Osteoblast (primary cell): Measurements from ENCODE around the gene WWP2. TPM values are rescaled to one million over a fixed set of nuclear protein-coding genes. Genes with fewer than 3 reads are reported as not detected.
"Not testable (repeated sequence)": the region's sequence is repeated elsewhere in the genome, so short reads cannot be mapped to it uniquely, and the experiment has no call there.

Experiments used
- DNase-seq: peaks from one replicate; pipeline ENCODE4 v3.0.0; 2011; ENCODE audit warnings: low spot score, mixed read lengths; ENCODE audit not compliant: insufficient read length; ENCODE audit errors: missing footprints
- H2AFZ ChIP-seq: 2 replicates; pipeline ENCODE4 v1.6.0; 2011; ENCODE audit warnings: mild to moderate bottlenecking, low read length
- H3K27ac ChIP-seq: 2 replicates; pipeline ENCODE4 v1.5.1; 2011; ENCODE audit warnings: mild to moderate bottlenecking, low read depth, low read length, moderate library complexity
- H3K27me3 ChIP-seq: 2 replicates; pipeline ENCODE4 v1.6.0; 2012; ENCODE audit warnings: mild to moderate bottlenecking, control low read depth, inconsistent platforms, low read length, moderate library complexity; ENCODE audit not compliant: insufficient read depth
- H3K36me3 ChIP-seq: 2 replicates; pipeline ENCODE4 v1.5.1; 2011; ENCODE audit warnings: mild to moderate bottlenecking, low read length, control low read depth, moderate library complexity; ENCODE audit not compliant: insufficient read depth
- H3K4me1 ChIP-seq: 2 replicates; pipeline ENCODE4 v1.5.1; 2011; ENCODE audit warnings: mild to moderate bottlenecking, low read length, control low read depth, moderate library complexity; ENCODE audit not compliant: insufficient read depth
- H3K4me2 ChIP-seq: 2 replicates; pipeline ENCODE4 v1.6.0; 2011; ENCODE audit warnings: mild to moderate bottlenecking, low read length; ENCODE audit not compliant: insufficient read depth
- H3K4me3 ChIP-seq: fragments of 200-600 bp; sonication (generic); 3 replicates; pipeline ENCODE4 v1.5.1; 2012; ENCODE audit warnings: mild to moderate bottlenecking, low read length, inconsistent platforms; ENCODE audit not compliant: insufficient read depth
- H3K79me2 ChIP-seq: 2 replicates; pipeline ENCODE4 v1.6.0; 2012; ENCODE audit warnings: mild to moderate bottlenecking, low read length, control low read depth, inconsistent platforms; ENCODE audit not compliant: insufficient read depth
- H3K9me3 ChIP-seq: 2 replicates; pipeline ENCODE4 v1.5.1; 2011; ENCODE audit warnings: low read depth, low read length, control low read depth
- H4K20me1 ChIP-seq: 2 replicates; pipeline ENCODE4 v1.6.0; 2012; ENCODE audit warnings: mild to moderate bottlenecking, low read length, control low read depth; ENCODE audit not compliant: insufficient read depth
- total RNA-seq: library from RNA; depleted of rRNA; stranded (reverse); fragments of >200 nt; gene quantifications from 2 replicates; pipeline ENCODE4 v1.2.3, GENCODE V29; 2012
- TF ChIP-seq, protein P1 (sequence below): IDR thresholded peaks from 2 replicates; pipeline ENCODE4 v1.5.1; 2011; ENCODE audit warnings: mild to moderate bottlenecking, low read depth, low read length, moderate library complexity; ENCODE audit errors: extremely low read depth

WWP2 gene
- total RNA-seq, 1 donor: 46.7 TPM

DNA sequence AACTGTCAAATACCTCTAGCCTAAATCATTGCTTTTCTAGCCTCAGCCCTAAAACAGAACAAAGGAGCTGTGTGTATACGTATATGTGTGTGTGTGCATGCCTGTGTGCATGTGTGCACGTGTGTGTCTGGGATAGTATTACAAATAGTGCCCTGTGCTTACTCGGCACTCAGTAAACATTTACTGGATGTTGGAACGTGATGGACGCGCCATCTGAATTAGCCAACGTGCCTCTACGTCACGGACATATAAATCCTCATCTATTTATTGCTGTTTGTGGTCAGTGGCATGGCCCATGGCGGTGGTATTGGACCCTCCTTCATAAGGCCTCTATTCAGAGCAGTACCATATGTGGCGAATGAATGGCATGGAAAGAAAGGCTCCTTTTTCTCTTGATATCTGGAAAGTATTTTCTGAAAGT is 37.5 kb downstream of the WWP2 start:
- TF ChIP-seq, protein P1, sequence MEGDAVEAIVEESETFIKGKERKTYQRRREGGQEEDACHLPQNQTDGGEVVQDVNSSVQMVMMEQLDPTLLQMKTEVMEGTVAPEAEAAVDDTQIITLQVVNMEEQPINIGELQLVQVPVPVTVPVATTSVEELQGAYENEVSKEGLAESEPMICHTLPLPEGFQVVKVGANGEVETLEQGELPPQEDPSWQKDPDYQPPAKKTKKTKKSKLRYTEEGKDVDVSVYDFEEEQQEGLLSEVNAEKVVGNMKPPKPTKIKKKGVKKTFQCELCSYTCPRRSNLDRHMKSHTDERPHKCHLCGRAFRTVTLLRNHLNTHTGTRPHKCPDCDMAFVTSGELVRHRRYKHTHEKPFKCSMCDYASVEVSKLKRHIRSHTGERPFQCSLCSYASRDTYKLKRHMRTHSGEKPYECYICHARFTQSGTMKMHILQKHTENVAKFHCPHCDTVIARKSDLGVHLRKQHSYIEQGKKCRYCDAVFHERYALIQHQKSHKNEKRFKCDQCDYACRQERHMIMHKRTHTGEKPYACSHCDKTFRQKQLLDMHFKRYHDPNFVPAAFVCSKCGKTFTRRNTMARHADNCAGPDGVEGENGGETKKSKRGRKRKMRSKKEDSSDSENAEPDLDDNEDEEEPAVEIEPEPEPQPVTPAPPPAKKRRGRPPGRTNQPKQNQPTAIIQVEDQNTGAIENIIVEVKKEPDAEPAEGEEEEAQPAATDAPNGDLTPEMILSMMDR: no peak
- H3K36me3 ChIP-seq: peaks cover 3% of the 10 kb centered on the region
- H3K27me3 ChIP-seq: no peaks in the 10 kb centered on the region
- peaks cover 6% of the 10 kb centered on the region for H3K4me1 ChIP-seq
- H3K4me2 ChIP-seq: no peak overlapping the region
- H3K9me3 ChIP-seq: no peaks in the 10 kb centered on the region
- peaks cover 3% of the 10 kb centered on the region for H3K79me2 ChIP-seq
- H3K4me3 ChIP-seq: no peak overlapping the region
- no peak overlapping the region for H2AFZ ChIP-seq
- no peaks in the 10 kb centered on the region for H4K20me1 ChIP-seq
- peak; percentile 26 for DNase-seq
- no peak overlapping the region for H3K27ac ChIP-seq

DNA sequence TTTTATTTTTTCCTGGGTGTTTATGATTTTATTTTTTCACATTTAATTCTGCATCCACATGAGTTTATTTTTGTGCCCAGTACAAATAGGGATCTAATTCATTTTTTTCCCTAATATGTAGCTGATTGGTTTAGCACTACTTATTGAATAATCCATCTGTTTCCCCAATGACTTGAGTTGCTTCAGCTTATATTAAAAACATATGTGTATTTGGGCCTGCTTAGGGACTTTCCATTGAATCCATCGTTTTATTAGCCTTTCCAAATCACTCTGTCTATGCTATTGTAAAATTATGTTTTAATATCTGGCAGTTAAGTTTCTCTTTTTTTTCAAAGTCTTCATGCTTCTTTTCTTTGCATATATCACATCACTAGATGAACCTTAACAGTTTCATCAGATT is 42.2 kb downstream of the WWP2 start:
- no peaks in the 10 kb centered on the region for H4K20me1 ChIP-seq
- no peaks in the 10 kb centered on the region for H3K79me2 ChIP-seq
- no peaks in the 10 kb centered on the region for H3K27me3 ChIP-seq
- no peak overlapping the region for H3K27ac ChIP-seq
- DNase-seq: no peak
- H3K4me1 ChIP-seq: no peaks in the 10 kb centered on the region
- peaks cover 3% of the 10 kb centered on the region for H3K36me3 ChIP-seq
- H2AFZ ChIP-seq: no peak overlapping the region
- no peak overlapping the region for H3K4me3 ChIP-seq
- TF ChIP-seq, protein P1: no peak
- H3K4me2 ChIP-seq: no peak overlapping the region
- no peaks in the 10 kb centered on the region for H3K9me3 ChIP-seq

DNA sequence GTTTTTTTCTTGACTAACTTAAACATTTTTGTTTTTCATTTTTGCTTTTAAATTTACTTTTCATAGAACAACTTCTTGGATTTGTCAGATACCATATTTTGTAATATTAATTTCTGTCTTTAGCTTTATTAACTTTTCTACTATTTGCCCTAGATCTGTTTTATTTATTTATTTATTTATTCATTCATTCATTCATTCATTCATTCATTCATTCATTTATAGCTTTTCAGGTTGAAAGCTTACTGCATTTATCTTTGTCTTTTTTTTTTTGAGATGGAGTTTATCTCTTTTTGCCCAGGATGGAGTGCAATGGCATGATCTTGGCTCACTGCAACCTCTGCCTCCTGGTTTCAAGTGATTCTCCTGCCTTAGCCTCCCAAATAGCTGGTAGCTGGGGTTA is 44.6 kb downstream of the WWP2 start:
- not testable (repeated sequence) for H3K27me3 ChIP-seq, DNase-seq, H3K4me3 ChIP-seq, H3K27ac ChIP-seq, H3K4me1 ChIP-seq, H3K9me3 ChIP-seq, H3K4me2 ChIP-seq, H3K79me2 ChIP-seq, H3K36me3 ChIP-seq, H4K20me1 ChIP-seq, H2AFZ ChIP-seq

DNA sequence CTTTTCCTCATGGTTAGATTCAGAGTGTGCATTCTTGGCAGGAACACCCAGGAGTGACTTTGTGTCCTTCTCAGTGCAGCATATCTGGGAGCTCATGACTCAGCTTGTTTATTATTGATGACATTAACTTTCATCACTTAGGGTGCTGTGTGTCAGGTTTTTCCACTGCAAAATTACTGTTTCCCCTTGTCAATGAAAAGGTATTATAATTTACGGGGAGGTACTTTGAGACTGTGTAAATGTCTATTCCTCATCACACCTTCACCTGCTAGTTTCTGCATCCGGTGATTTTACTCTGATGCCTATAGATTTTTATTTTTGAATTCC is 50.5 kb downstream of the WWP2 start:
- no peak for DNase-seq
- Histone ChIP-seq H3K27ac (no peak overlapping the region), H3K27me3 (no peaks in the 10 kb centered on the region), H3K9me3 (no peaks in the 10 kb centered on the region), H4K20me1 (no peaks in the 10 kb centered on the region), H3K4me3 (no peak overlapping the region), H2AFZ (no peak overlapping the region), H3K4me1 (no peaks in the 10 kb centered on the region), H3K36me3 (no peaks in the 10 kb centered on the region), H3K4me2 (no peak overlapping the region), H3K79me2 (no peaks in the 10 kb centered on the region)
- TF ChIP-seq, protein P1: no peak

DNA sequence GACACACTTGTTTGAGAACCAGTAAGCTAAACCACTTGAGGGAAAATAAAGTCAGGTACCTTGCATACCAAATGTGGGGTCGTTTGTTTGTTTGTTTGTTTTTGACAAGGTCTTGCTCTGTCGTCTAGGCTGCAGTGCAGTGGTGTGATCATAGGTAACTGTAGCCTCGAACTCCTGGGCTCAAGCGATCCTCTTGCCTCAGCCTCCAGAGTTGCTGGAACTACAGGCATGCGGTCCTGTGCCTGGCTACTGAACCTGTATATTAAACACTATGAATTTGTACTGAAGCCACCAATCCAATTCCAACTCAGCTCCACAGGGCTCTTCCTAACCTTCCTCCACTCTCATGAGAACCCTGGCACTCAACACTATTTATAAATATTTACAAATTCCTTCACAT is 51.9 kb downstream of the WWP2 start:
- no peaks in the 10 kb centered on the region for H3K9me3 ChIP-seq

More for the DNA sequence above, 51.9 kb downstream of the WWP2 start:
- H3K79me2 ChIP-seq: no peaks in the 10 kb centered on the region
- no peaks in the 10 kb centered on the region for H3K4me1 ChIP-seq
- H3K27ac ChIP-seq: no peak overlapping the region
- H2AFZ ChIP-seq: no peak overlapping the region
- H3K27me3 ChIP-seq: no peaks in the 10 kb centered on the region
- TF ChIP-seq, protein P1: no peak
- H4K20me1 ChIP-seq: no peaks in the 10 kb centered on the region
- no peak for DNase-seq
- H3K4me2 ChIP-seq: no peak overlapping the region
- H3K36me3 ChIP-seq: no peaks in the 10 kb centered on the region
- no peak overlapping the region for H3K4me3 ChIP-seq
